ENCODE results near the gene LEP. TPM values are rescaled to one million over a fixed set of nuclear protein-coding genes. Genes with fewer than 3 reads are reported as not detected.

Gene LEP
- polyA plus RNA-seq, 1 experiment: 0.05 TPM

DNA sequence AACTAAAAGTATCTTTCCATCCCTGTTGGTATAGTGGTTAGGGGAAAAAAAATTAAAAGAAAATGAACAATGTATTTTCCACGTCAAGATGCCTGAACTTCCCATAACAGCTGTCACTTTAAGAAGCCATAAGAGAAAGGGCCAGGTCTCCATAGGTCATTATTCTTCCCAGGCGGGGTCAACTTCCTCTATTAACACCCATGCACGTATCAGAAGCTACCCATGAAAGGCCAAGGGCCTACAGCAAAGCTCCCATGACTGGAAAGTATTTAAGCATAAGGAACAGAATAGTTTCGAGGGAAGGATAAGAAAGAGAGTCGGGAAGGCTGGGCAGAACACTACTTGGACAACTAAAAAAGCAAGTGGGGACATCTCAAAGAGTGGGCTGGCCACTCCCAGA, 62.6 kb downstream of the LEP start:
- Histone ChIP-seq H3K27me3 (ENCODE audit: control insufficient read depth, insufficient read depth, low read length) (no peaks in the 10 kb centered on the region), H3K4me3 (ENCODE audit: low read depth, low read length) (no peak overlapping the region), H3K36me3 (ENCODE audit: control insufficient read depth, insufficient read depth, low read length) (peaks cover 9% of the 10 kb centered on the region)
- POLR2A ChIA-PET: interaction anchor here (0.6 kb wide), 1 partner anchor 27 kb away, joined by 3 read pairs; no protein-coding TSS in a partner anchor
- CTCF ChIA-PET: interaction anchor here (1.3 to 2.8 kb wide), 2 partner anchors 16 to 192 kb away, joined by 3 to 9 read pairs; no protein-coding TSS in a partner anchor
- no peak for DNase-seq (ENCODE audit: low read depth)
- TF ChIP-seq, protein P1, sequence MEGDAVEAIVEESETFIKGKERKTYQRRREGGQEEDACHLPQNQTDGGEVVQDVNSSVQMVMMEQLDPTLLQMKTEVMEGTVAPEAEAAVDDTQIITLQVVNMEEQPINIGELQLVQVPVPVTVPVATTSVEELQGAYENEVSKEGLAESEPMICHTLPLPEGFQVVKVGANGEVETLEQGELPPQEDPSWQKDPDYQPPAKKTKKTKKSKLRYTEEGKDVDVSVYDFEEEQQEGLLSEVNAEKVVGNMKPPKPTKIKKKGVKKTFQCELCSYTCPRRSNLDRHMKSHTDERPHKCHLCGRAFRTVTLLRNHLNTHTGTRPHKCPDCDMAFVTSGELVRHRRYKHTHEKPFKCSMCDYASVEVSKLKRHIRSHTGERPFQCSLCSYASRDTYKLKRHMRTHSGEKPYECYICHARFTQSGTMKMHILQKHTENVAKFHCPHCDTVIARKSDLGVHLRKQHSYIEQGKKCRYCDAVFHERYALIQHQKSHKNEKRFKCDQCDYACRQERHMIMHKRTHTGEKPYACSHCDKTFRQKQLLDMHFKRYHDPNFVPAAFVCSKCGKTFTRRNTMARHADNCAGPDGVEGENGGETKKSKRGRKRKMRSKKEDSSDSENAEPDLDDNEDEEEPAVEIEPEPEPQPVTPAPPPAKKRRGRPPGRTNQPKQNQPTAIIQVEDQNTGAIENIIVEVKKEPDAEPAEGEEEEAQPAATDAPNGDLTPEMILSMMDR (IDR thresholded peaks at IDR 0.05; ENCODE audit: insufficient read depth, low read depth, low read length): no peak

DNA sequence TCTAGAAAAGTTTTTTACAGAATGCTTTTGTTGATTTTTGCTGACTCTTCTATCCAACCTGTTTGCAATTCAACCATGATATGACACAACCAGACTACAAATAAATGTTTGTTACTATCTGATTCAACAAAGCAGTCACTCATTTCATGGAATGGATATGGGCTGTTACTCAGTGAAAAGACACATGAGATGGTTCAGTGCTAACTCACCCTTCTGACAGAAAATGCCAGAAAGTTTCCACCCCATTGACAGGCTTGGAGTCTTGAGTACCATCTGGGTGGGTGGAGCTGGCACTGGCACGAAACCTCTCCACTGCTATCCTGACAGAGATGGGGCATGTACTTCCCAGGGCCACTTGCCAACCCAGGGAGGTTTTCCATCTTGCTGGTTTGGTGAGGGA, 63.1 kb downstream of the LEP start:
- H3K4me3 ChIP-seq (ENCODE audit: low read depth, low read length): no peak overlapping the region
- ChIA-PET CTCF (no interaction called here), POLR2A (no interaction called here)
- TF ChIP-seq, protein P1 (IDR thresholded peaks at IDR 0.05; ENCODE audit: insufficient read depth, low read depth, low read length): no peak
- H3K36me3 ChIP-seq (ENCODE audit: control insufficient read depth, insufficient read depth, low read length): peaks cover 9% of the 10 kb centered on the region
- no peaks in the 10 kb centered on the region for H3K27me3 ChIP-seq (ENCODE audit: control insufficient read depth, insufficient read depth, low read length)
- DNase-seq (ENCODE audit: low read depth): no peak

DNA sequence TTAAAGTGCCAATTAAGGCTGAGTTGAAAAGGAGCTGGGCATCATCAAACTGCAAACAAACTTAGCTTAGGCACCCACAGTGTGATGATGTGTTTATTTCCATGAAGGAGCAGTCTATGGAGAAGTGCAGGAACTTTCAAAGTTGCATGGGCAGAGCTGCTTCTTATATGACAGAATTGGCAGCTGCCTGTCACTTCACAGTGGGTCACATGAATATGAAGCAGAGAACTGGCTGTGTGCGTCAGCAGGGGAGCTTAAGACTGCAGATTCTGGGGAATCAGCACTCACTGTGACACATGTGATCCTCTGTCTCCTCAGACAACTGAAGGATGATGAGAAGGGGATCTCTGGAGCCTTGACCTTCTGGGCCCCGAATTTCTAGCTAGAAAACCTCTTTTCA, 66.0 kb downstream of the LEP start:
- TF ChIP-seq, protein P1 (IDR thresholded peaks at IDR 0.05; ENCODE audit: insufficient read depth, low read depth, low read length): no peak
- POLR2A ChIA-PET: no interaction called here
- H3K4me3 ChIP-seq (ENCODE audit: low read depth, low read length): no peak overlapping the region
- CTCF ChIA-PET: interaction anchor here (1.5 kb wide), 1 partner anchor 14 kb away, joined by 12 read pairs; no protein-coding TSS in a partner anchor
- no peaks in the 10 kb centered on the region for H3K27me3 ChIP-seq (ENCODE audit: control insufficient read depth, insufficient read depth, low read length)
- DNase-seq (ENCODE audit: low read depth): no peak
- H3K36me3 ChIP-seq (ENCODE audit: control insufficient read depth, insufficient read depth, low read length): peaks cover 10% of the 10 kb centered on the region

Small RNAs within 50 kb of the gene (small RNA-seq; reads per million reads assigned to genes)
- not detected for gene MIR129-1 (ENCODE audit: insufficient read length, low read depth, low replicate concordance)

Other genes with a start within 250 kb of the LEP start
- gene LRRC4, start 209.8 kb upstream of the LEP start, polyA plus RNA-seq (2011; rRNA removed): 0.10 and 0.12 TPM in 2 replicates
- gene RBM28, start 102.6 kb downstream of the LEP start, polyA plus RNA-seq (2011; rRNA removed): 14.8 and 16.1 TPM in 2 replicates
- 0.07 TPM in 1 of 2 replicates, not detected in the other for gene PRRT4, start 120.4 kb downstream of the LEP start, polyA plus RNA-seq (2011; rRNA removed)
- gene IMPDH1, start 168.7 kb downstream of the LEP start, polyA plus RNA-seq (2011; rRNA removed): 65.7 and 84.5 TPM in 2 replicates
- gene HILPDA, start 214.6 kb downstream of the LEP start, polyA plus RNA-seq (2011; rRNA removed): 16.0 and 21.5 TPM in 2 replicates
- 13.8 and 21.0 TPM in 2 replicates for gene METTL2B, start 235.5 kb downstream of the LEP start, polyA plus RNA-seq (2011; rRNA removed)